Colon (tissue), 2 donors: ENCODE results near the gene KBTBD12.

Source experiments
- FAIRE-seq: peaks from 2 replicates; lab custom pipeline; 2012; peaks lifted over from hg19 to GRCh38; lab: Jason Lieb, UNC
- donor health status: control.
- donor health status: control.

KBTBD12 gene

GRCh38 chr3:128014548-128014947 is 99.5 kb downstream of the KBTBD12 start:
- no peak for FAIRE-seq

DNA sequence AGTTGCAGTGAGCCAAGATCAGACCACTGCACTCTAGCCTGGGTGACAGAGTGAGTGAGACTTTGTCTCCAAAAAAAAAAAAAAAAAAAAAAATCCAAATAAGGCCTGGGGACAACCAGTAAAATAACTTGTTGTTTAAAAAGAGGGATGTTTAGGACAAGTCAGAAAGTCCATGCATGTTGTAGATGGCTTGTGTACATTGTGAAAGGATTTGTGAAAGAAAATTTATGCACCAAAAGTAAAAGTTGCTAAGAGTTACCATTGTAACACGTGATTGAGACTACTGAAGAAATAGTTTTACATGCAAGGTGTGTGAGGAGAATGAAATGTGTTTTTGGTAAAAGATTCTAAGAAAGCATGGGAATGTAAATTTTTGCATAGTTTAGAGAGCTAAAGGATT is 101.5 kb downstream of the KBTBD12 start:
- FAIRE-seq, result no peak

- no peak for FAIRE-seq
These were observed 106.8 kb downstream of the KBTBD12 start for GRCh38 chr3:128021768-128022372.

GRCh38 chr3:128033102-128033501 is 118.1 kb downstream of the KBTBD12 start:
- no peak for FAIRE-seq

DNA sequence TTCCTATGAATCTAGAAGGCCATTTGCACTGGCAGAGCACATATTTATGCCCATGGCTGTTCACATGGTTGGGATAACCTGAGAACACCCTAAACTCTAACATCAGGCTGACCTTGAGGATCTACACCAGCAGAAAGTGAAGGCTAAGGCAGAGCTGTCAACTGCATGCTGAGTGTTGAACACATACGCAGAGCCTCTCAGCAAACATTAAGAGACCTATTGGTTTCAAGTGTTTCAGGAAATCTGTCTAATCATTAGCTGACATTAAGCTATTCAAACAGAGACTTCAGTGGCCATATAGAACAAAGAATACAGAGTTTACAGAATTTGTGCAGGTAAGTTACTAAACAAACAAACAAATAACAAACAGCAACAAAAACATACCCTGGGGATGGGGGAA is 121.1 kb downstream of the KBTBD12 start:
- no peak for FAIRE-seq
